ENCODE measurements around the gene C1orf50. TPM values are rescaled to one million over a fixed set of nuclear protein-coding genes. Genes with fewer than 3 reads are reported as not detected.

Gene C1orf50
- total RNA-seq, 1 donor from 2014 or later: 11.3 TPM

DNA sequence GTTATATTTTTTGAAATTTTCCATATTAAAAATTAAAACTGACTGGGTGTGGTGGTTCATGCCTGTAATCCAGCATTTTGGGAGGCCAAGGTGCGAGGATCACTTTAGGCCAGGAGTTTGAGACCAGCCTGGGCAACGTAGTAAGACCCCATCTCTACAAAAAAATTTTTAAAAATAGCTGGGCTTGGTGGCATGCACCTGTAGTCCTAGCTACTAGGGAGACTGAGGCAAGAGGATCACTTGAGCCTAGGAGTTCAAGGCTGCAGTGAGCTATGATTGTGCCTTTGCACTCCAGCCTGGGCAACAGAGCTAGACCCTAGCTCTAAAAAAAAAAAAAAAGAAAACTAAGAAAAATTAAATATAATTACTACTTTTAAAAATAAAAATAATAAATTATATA lies 54.6 kb downstream of the C1orf50 start:
- TF ChIP-seq, protein P1, sequence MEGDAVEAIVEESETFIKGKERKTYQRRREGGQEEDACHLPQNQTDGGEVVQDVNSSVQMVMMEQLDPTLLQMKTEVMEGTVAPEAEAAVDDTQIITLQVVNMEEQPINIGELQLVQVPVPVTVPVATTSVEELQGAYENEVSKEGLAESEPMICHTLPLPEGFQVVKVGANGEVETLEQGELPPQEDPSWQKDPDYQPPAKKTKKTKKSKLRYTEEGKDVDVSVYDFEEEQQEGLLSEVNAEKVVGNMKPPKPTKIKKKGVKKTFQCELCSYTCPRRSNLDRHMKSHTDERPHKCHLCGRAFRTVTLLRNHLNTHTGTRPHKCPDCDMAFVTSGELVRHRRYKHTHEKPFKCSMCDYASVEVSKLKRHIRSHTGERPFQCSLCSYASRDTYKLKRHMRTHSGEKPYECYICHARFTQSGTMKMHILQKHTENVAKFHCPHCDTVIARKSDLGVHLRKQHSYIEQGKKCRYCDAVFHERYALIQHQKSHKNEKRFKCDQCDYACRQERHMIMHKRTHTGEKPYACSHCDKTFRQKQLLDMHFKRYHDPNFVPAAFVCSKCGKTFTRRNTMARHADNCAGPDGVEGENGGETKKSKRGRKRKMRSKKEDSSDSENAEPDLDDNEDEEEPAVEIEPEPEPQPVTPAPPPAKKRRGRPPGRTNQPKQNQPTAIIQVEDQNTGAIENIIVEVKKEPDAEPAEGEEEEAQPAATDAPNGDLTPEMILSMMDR (IDR thresholded peaks at IDR 0.05; ENCODE audit: unreplicated experiment): no peak
- Mint-ChIP-seq H3K27me3 (ENCODE audit: unreplicated experiment) (no peaks in the 10 kb centered on the region), H3K4me3 (ENCODE audit: unreplicated experiment) (no peak overlapping the region), H3K9me3 (ENCODE audit: unreplicated experiment) (no peaks in the 10 kb centered on the region), H3K27ac (ENCODE audit: unreplicated experiment) (no peak overlapping the region), H3K36me3 (ENCODE audit: low read depth, unreplicated experiment) (peaks cover 3% of the 10 kb centered on the region), H3K4me1 (ENCODE audit: unreplicated experiment) (peaks cover 8% of the 10 kb centered on the region)
- DNase-seq (ENCODE audit: low spot score): no peak

DNA sequence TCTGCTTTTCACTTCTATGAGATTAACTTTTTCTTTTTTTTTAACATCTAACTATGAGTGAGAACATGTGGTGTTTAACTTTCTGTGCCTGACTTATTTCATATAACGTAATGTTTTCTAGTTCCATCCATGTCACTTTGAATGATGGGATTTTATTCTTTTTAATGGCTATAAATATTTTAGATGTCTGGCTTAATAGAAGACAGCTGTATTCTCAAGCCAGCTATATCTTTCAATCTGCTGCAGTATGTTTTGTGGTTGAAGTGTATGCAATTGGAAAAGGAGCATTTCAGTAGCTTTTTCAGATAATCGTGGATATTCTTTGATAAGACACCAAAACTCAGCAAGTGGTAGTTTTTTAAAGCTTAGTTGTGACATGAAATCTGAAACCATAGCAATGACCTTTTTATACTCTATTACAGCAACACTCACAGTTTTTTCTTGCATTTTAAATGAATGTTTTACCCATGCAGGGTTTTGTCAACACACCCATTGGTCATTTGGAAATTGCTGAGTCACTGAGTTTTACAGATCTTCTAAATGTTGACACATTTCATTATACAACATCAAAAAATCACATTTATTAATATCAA lies 55.8 kb downstream of the C1orf50 start:
- Mint-ChIP-seq H3K27ac (ENCODE audit: unreplicated experiment) (no peak overlapping the region), H3K4me1 (ENCODE audit: unreplicated experiment) (peaks cover 5% of the 10 kb centered on the region)

GRCh38 chr1:42824481-42825035 lies 57.5 kb downstream of the C1orf50 start:
- no peaks in the 10 kb centered on the region for H3K27me3 Mint-ChIP-seq (ENCODE audit: unreplicated experiment)
- H3K4me1 Mint-ChIP-seq (ENCODE audit: unreplicated experiment): peaks cover 5% of the 10 kb centered on the region
- no peak overlapping the region for H3K27ac Mint-ChIP-seq (ENCODE audit: unreplicated experiment)
- H3K36me3 Mint-ChIP-seq (ENCODE audit: low read depth, unreplicated experiment): no peaks in the 10 kb centered on the region
- no peaks in the 10 kb centered on the region for H3K9me3 Mint-ChIP-seq (ENCODE audit: unreplicated experiment)
- TF ChIP-seq, protein P1 (IDR thresholded peaks at IDR 0.05; ENCODE audit: unreplicated experiment): no peak
- H3K4me3 Mint-ChIP-seq (ENCODE audit: unreplicated experiment): no peak overlapping the region
- no peak for DNase-seq (ENCODE audit: low spot score)

More for the DNA sequence above, 55.8 kb downstream of the C1orf50 start:
- peaks cover 3% of the 10 kb centered on the region for H3K36me3 Mint-ChIP-seq (ENCODE audit: low read depth, unreplicated experiment)
- no peak overlapping the region for H3K4me3 Mint-ChIP-seq (ENCODE audit: unreplicated experiment)
- DNase-seq (ENCODE audit: low spot score): no peak
- H3K9me3 Mint-ChIP-seq (ENCODE audit: unreplicated experiment): no peaks in the 10 kb centered on the region
- no peaks in the 10 kb centered on the region for H3K27me3 Mint-ChIP-seq (ENCODE audit: unreplicated experiment)
- TF ChIP-seq, protein P1 (IDR thresholded peaks at IDR 0.05; ENCODE audit: unreplicated experiment): no peak

DNA sequence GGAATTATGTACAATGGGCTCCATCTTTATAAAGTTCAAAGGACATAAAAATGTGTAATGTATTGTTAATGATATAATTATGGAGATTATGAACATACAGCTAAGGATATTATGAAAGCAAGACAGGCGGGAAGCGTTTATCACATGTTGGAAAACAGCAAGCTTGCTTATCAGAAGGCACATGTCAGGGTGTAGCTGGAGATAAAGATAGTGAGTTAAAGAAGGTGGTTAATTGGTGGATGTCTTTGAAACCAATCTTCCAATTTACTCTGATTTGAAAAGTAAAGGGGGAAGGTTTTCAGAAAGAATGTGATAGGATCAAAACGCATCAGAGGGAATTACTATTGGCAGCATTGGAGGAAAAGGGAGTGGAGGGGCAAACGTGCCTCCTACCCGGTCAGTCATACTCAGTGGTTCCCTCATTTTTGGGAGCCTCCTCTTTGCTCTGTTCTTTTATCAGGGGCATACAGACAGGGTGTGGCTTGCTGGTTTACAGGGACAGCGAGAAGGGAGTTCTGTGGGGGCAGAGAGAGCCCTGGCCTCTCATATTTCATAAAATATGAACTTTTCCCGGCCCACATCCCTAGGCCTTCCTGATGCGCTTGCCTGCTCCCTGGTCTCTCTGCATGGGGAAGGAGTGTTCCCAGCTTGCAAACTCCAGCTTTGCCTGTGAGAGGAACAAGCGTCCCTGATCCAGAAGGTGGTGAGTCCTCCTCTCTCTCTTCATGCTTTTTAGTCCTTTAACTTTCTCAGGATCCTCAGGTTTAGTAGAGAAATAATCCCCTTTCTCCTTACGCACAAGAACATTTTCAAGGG lies 58.2 kb downstream of the C1orf50 start:
- Mint-ChIP-seq H3K4me1 (ENCODE audit: unreplicated experiment) (peaks cover 5% of the 10 kb centered on the region), H3K27me3 (ENCODE audit: unreplicated experiment) (no peaks in the 10 kb centered on the region), H3K4me3 (ENCODE audit: unreplicated experiment) (no peak overlapping the region), H3K9me3 (ENCODE audit: unreplicated experiment) (no peaks in the 10 kb centered on the region), H3K27ac (ENCODE audit: unreplicated experiment) (no peak overlapping the region), H3K36me3 (ENCODE audit: low read depth, unreplicated experiment) (no peaks in the 10 kb centered on the region)
- TF ChIP-seq, protein P1 (IDR thresholded peaks at IDR 0.05; ENCODE audit: unreplicated experiment): no peak
- DNase-seq (ENCODE audit: low spot score): no peak

Other genes with a start within 250 kb of the C1orf50 start
- gene PPIH, start 108.8 kb upstream of the C1orf50 start, total RNA-seq (ENCODE audit: unreplicated experiment): 37.4 TPM
- gene YBX1, start 84.8 kb upstream of the C1orf50 start, total RNA-seq (ENCODE audit: unreplicated experiment): 741 TPM
- gene CLDN19, start 27.0 kb upstream of the C1orf50 start, total RNA-seq (ENCODE audit: unreplicated experiment): not detected
- gene P3H1, start 221 bp upstream of the C1orf50 start, total RNA-seq (ENCODE audit: unreplicated experiment): 178 TPM
- 0.38 TPM for gene TMEM269, start 17.7 kb downstream of the C1orf50 start, total RNA-seq (ENCODE audit: unreplicated experiment)
- gene ERMAP, start 49.9 kb downstream of the C1orf50 start, total RNA-seq (ENCODE audit: unreplicated experiment): 12.4 TPM
- 55.1 TPM for gene SVBP, start 50.1 kb downstream of the C1orf50 start, total RNA-seq (ENCODE audit: unreplicated experiment)
- gene ZNF691, start 79.4 kb downstream of the C1orf50 start, total RNA-seq (ENCODE audit: unreplicated experiment): 12.0 TPM
- 511 TPM for gene SLC2A1, start 191.6 kb downstream of the C1orf50 start, total RNA-seq (ENCODE audit: unreplicated experiment)